PC-9 (cell line): ENCODE measurements around the gene TTC8.

Experiments used
- CTCF ChIP-seq: fragments of 200-600 bp; sonication (generic); conservative IDR thresholded peaks from 2 replicates; pipeline ENCODE4 v1.6.1; 2017; ENCODE audit warnings: mixed run types, antibody characterized with exemption, mild to moderate bottlenecking, moderate library complexity
- EZH2 ChIP-seq: fragments of 200-600 bp; sonication (generic); IDR thresholded peaks from 2 replicates; pipeline ENCODE4 v1.8.0; 2017; ENCODE audit warnings: antibody characterized with exemption, low read depth

- no peak for TF ChIP-seq CTCF
- TF ChIP-seq EZH2 = no peak
Observed at GRCh38 chr14:88825078-88825458, 617 bp downstream of the TTC8 start.
